ENCODE data around the gene KLHL22.

- TF ChIP-seq POLR2AphosphoS5 (IDR thresholded peaks at IDR 0.05; ENCODE audit: borderline replicate concordance, low read depth, low read length) = no peak
- TF ChIP-seq EZH2 (IDR thresholded peaks at IDR 0.05) = no peak
- no peak for TF ChIP-seq FOXP2 (optimal IDR thresholded peaks at IDR 0.05; ENCODE audit: control extremely low read depth, extremely low read length, insufficient read depth)
Measured at GRCh38 chr22:20424568-20424931, 71.0 kb downstream of the KLHL22 start.
